ENCODE data around the gene RCCD1. TPM values are rescaled to one million over a fixed set of nuclear protein-coding genes. Genes with fewer than 3 reads are reported as not detected.
A peak's percentile ranks its signal among the peaks of the same experiment; 100 is the strongest.
"Not testable (repeated sequence)": the region's sequence is repeated elsewhere in the genome, so short reads cannot be mapped to it uniquely, and the experiment has no call there.

The RCCD1 gene
- 7.4 and 7.8 TPM in 2 replicates for total RNA-seq
- 9.6 TPM for polyA plus RNA-seq (2012)

- DNase-seq (ENCODE audit: low read depth), result peak; percentile 97
Measured at GRCh38 chr15:90954712-90955623, at the start of gene RCCD1. Gene RCCD1, plus strand, starts transcription at chr15:90954884. Its CDS starts 1,851 bp downstream, at chr15:90956735.

GRCh38 chr15:90905306-90906180 lies 49.1 kb upstream of the RCCD1 start:
- no peak for DNase-seq (ENCODE audit: low read depth)

GRCh38 chr15:90906181-90906849 lies 48.4 kb upstream of the RCCD1 start:
- no peak for DNase-seq (ENCODE audit: low read depth)

GRCh38 chr15:90907051-90907660 lies 47.5 kb upstream of the RCCD1 start:
- DNase-seq (ENCODE audit: low read depth), result no peak

- DNase-seq (ENCODE audit: low read depth), result no peak
Measured at GRCh38 chr15:90907838-90908507, 46.7 kb upstream of the RCCD1 start.

- not testable (repeated sequence) for DNase-seq (ENCODE audit: low read depth)
Measured at GRCh38 chr15:90909449-90909848, 45.2 kb upstream of the RCCD1 start.

- no peak for DNase-seq (ENCODE audit: low read depth)
Measured at GRCh38 chr15:90909976-90910375, 44.7 kb upstream of the RCCD1 start.

- no peak for DNase-seq (ENCODE audit: low read depth)
Measured at GRCh38 chr15:90910441-90911301, 44.0 kb upstream of the RCCD1 start.

- no peak for DNase-seq (ENCODE audit: low read depth)
Measured at GRCh38 chr15:90911302-90911623, 43.4 kb upstream of the RCCD1 start.

GRCh38 chr15:90911906-90912769 lies 42.5 kb upstream of the RCCD1 start:
- DNase-seq (ENCODE audit: low read depth), result no peak

- DNase-seq (ENCODE audit: low read depth), result no peak
Measured at GRCh38 chr15:90912770-90913075, 42.0 kb upstream of the RCCD1 start.

GRCh38 chr15:90913398-90913944 lies 41.2 kb upstream of the RCCD1 start:
- no peak for DNase-seq (ENCODE audit: low read depth)

- no peak for DNase-seq (ENCODE audit: low read depth)
Measured at GRCh38 chr15:90914305-90915080, 40.2 kb upstream of the RCCD1 start.

GRCh38 chr15:90915216-90915807 lies 39.4 kb upstream of the RCCD1 start:
- DNase-seq (ENCODE audit: low read depth), result peak; percentile 89

- DNase-seq (ENCODE audit: low read depth), result peak; percentile 55
Measured at GRCh38 chr15:90915808-90916440, 38.8 kb upstream of the RCCD1 start.

GRCh38 chr15:90916461-90916860 lies 38.2 kb upstream of the RCCD1 start:
- no peak for DNase-seq (ENCODE audit: low read depth)

GRCh38 chr15:90917569-90917968 lies 37.1 kb upstream of the RCCD1 start:
- DNase-seq (ENCODE audit: low read depth), result no peak
